Measurements from ENCODE around the gene MPIG6B. TPM values are rescaled to one million over a fixed set of nuclear protein-coding genes. Genes with fewer than 3 reads are reported as not detected.

The MPIG6B gene
- total RNA-seq, 1 experiment from 2014 or later, result not detected

GRCh38 chr6:31712296-31712695 lies 10.9 kb upstream of the MPIG6B start:
- Histone ChIP-seq H3K79me2 (ENCODE audit: insufficient read depth, low read length) (no peaks in the 10 kb centered on the region), H3K4me2 (ENCODE audit: insufficient read depth, insufficient read length, low read length) (no peak overlapping the region), H4K5ac (ENCODE audit: insufficient read length, low read depth, low read length) (no peak overlapping the region), H3K56ac (ENCODE audit: insufficient read length, low read depth, low read length) (no peak overlapping the region), H4K20me1 (ENCODE audit: control insufficient read depth, insufficient read depth, insufficient read length) (no peaks in the 10 kb centered on the region), H3K27ac (ENCODE audit: insufficient read length, low read depth, low read length) (no peak overlapping the region), H3K23ac (ENCODE audit: insufficient read length, low read depth, low read length) (no peak overlapping the region), H2BK5ac (ENCODE audit: insufficient read length, low read length) (no peak overlapping the region), H3K14ac (ENCODE audit: insufficient read depth, low read length) (no peak overlapping the region), H2AK5ac (ENCODE audit: insufficient read length, low read length) (no peak overlapping the region), H3K23me2 (ENCODE audit: insufficient read length, low read depth, low read length, poor library complexity, severe bottlenecking) (no peaks in the 10 kb centered on the region), H3K18ac (ENCODE audit: insufficient read length, low read depth, low read length) (no peak overlapping the region), H2BK12ac (ENCODE audit: insufficient read length, low read depth, low read length) (no peak overlapping the region), H2BK120ac (ENCODE audit: low read depth, low read length, poor library complexity, severe bottlenecking) (no peak overlapping the region), H2BK20ac (ENCODE audit: low read depth, low read length, poor library complexity, severe bottlenecking) (no peak overlapping the region), H3K9ac (ENCODE audit: extremely low read depth, insufficient read length, low read length) (no peak overlapping the region), H3K27me3 (ENCODE audit: insufficient read depth, low read length) (no peaks in the 10 kb centered on the region), H3K79me1 (ENCODE audit: insufficient read depth, low read depth, low read length, poor library complexity, severe bottlenecking) (no peaks in the 10 kb centered on the region), H3T11ph (ENCODE audit: low read length) (no peak overlapping the region), H3K4ac (ENCODE audit: low read depth, low read length) (no peak overlapping the region), H2BK15ac (ENCODE audit: low read depth, low read length) (no peak overlapping the region), H4K8ac (replicated peaks; ENCODE audit: insufficient read length, low read depth, low read length) (no peak overlapping the region), H3K4me1 (ENCODE audit: insufficient read depth, low read length) (peaks cover 5% of the 10 kb centered on the region; the same call in 1 of the 2 replicates), H4K91ac (ENCODE audit: insufficient read length, low read depth, low read length) (no peak overlapping the region), H2AFZ (ENCODE audit: low read length) (no peak overlapping the region), H3K9me3 (ENCODE audit: control insufficient read depth, low read depth, low read length) (no peaks in the 10 kb centered on the region)
- Mint-ChIP-seq H3K4me3 (no peak overlapping the region), H3K27me3 (ENCODE audit: low read depth) (peaks cover 8% of the 10 kb centered on the region), H3K27ac (peak overlapping the region in 2 of 3 experiments; percentile 29 to 88; a peak in 1 of 7 replicates), H3K36me3 (ENCODE audit: insufficient read depth in 1 of 3, low read depth in 3 of 3) (no peaks in the 10 kb centered on the region), H3K9me3 (no peaks in the 10 kb centered on the region), H3K4me1 (peaks cover 33 to 44% of the 10 kb centered on the region in 2 experiments)
- TF ChIP-seq CTCF (conservative IDR thresholded peaks at IDR 0.05), result no peak
- no CpG with 5 or more reads among the region's 8 CpGs for WGBS (ENCODE audit: extremely low coverage, insufficient read length, low lambda C conversion rate)
- no peak for DNase-seq
